ENCODE results near the gene DMAC2L. TPM values are rescaled to one million over a fixed set of nuclear protein-coding genes. Genes with fewer than 3 reads are reported as not detected.

The DMAC2L gene
- total RNA-seq, 1 experiment from 2014 or later, result 14.0 TPM

DNA sequence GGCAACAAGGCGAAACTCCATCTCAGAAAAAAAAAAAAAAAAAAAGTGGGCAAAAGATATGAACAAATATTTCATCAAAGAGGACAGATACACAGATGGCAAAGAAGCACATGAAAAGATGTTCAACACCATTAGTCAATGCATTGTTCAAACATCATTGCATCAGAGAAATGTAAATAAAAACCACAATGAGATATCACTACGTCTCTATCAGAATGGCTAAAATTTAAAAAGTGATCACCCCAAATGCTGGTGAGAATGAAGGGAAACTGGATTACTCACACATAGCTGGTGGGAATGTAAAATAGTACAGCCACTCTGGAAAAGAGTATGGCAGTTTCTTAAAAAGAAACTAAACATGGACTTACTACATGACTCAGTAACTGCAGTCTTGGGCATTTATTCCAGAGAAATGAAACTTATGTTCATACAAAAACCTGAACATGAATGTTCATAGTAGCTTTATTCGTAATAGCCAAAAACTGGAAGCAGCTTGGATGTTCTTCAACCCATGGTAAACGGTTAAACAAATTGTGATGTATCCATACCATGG, 3.7 kb upstream of the DMAC2L start:
- H3K4me3 ChIP-seq (ENCODE audit: low read depth in 2 of 2, low read length in 2 of 2), result no peak overlapping the region
- DNase-seq (ENCODE audit: low read depth, low spot score) (no peak), ATAC-seq (no peak)
- in situ Hi-C loops (cut with HindIII; ENCODE audit: low pct_unique_long_range_greater_than_20kb, low sequenced_read_pairs) (no loop called here), intact Hi-C loops (cut with micrococcal nuclease; ENCODE audit: unreplicated experiment) (no loop called here)
- TF ChIP-seq, protein P1, sequence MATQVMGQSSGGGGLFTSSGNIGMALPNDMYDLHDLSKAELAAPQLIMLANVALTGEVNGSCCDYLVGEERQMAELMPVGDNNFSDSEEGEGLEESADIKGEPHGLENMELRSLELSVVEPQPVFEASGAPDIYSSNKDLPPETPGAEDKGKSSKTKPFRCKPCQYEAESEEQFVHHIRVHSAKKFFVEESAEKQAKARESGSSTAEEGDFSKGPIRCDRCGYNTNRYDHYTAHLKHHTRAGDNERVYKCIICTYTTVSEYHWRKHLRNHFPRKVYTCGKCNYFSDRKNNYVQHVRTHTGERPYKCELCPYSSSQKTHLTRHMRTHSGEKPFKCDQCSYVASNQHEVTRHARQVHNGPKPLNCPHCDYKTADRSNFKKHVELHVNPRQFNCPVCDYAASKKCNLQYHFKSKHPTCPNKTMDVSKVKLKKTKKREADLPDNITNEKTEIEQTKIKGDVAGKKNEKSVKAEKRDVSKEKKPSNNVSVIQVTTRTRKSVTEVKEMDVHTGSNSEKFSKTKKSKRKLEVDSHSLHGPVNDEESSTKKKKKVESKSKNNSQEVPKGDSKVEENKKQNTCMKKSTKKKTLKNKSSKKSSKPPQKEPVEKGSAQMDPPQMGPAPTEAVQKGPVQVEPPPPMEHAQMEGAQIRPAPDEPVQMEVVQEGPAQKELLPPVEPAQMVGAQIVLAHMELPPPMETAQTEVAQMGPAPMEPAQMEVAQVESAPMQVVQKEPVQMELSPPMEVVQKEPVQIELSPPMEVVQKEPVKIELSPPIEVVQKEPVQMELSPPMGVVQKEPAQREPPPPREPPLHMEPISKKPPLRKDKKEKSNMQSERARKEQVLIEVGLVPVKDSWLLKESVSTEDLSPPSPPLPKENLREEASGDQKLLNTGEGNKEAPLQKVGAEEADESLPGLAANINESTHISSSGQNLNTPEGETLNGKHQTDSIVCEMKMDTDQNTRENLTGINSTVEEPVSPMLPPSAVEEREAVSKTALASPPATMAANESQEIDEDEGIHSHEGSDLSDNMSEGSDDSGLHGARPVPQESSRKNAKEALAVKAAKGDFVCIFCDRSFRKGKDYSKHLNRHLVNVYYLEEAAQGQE (IDR thresholded peaks at IDR 0.05; ENCODE audit: insufficient read depth in 1 of 2, low read depth in 2 of 2, low read length in 1 of 2), result no peak
- TF ChIP-seq POLR2AphosphoS5 (IDR thresholded peaks at IDR 0.05; ENCODE audit: low read depth, low read length), result no peak
- TF ChIP-seq SIN3A (IDR thresholded peaks at IDR 0.05; ENCODE audit: borderline replicate concordance, insufficient read depth, low read depth, low read length), result no peak
- TF ChIP-seq TCF7L2 (IDR thresholded peaks at IDR 0.05; ENCODE audit: low read depth, low read length), result no peak
- TF ChIP-seq, protein P2, sequence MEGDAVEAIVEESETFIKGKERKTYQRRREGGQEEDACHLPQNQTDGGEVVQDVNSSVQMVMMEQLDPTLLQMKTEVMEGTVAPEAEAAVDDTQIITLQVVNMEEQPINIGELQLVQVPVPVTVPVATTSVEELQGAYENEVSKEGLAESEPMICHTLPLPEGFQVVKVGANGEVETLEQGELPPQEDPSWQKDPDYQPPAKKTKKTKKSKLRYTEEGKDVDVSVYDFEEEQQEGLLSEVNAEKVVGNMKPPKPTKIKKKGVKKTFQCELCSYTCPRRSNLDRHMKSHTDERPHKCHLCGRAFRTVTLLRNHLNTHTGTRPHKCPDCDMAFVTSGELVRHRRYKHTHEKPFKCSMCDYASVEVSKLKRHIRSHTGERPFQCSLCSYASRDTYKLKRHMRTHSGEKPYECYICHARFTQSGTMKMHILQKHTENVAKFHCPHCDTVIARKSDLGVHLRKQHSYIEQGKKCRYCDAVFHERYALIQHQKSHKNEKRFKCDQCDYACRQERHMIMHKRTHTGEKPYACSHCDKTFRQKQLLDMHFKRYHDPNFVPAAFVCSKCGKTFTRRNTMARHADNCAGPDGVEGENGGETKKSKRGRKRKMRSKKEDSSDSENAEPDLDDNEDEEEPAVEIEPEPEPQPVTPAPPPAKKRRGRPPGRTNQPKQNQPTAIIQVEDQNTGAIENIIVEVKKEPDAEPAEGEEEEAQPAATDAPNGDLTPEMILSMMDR (IDR thresholded peaks at IDR 0.05), result no peak
- no peaks in the 10 kb centered on the region for H3K27me3 ChIP-seq (ENCODE audit: control insufficient read depth, insufficient read depth, low read length)
- ChIA-PET POLR2A (no interaction called here), CTCF (no interaction called here)
- peaks cover 3% of the 10 kb centered on the region; the same call in 1 of the 2 replicates for H3K4me1 ChIP-seq (ENCODE audit: control insufficient read depth, insufficient read depth, low read length)
- no TSS peak for BruUV-seq (replicated peaks)
- no peaks in the 10 kb centered on the region for H3K9me3 ChIP-seq (ENCODE audit: control insufficient read depth, insufficient read depth, low read depth, low read length)
- peaks cover 3% of the 10 kb centered on the region; the same call in 1 of the 2 replicates for H3K36me3 ChIP-seq (ENCODE audit: control insufficient read depth, insufficient read depth, low read length)
- H3K27ac ChIP-seq (ENCODE audit: low read length), result no peak overlapping the region

DNA sequence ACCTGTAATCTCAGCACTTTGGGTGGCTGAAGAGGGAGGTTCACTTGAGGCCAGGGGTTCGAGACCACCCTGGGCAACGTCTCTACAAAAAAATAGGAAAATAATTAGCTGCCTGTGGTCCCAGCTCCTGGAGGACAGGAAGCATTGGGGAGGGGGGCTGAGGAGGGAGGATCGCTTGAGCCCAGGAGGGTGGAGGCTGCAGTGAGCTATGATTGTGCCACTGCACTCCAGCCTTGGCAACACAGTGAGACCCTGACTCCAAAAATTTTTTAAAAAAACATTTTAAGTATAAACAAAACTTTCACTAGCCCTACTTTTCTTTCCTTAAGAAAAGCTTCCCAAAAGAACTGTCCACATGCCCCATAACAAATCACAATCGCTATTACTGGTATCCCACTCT, 1.7 kb upstream of the DMAC2L start:
- Histone ChIP-seq H3K4me3 (ENCODE audit: low read depth in 2 of 2, low read length in 2 of 2) (peak overlapping the region; percentile 81 to 88; a peak in 3 of 4 replicates), H3K36me3 (ENCODE audit: control insufficient read depth, insufficient read depth, low read length) (peaks cover 3% of the 10 kb centered on the region; the same call in 1 of the 2 replicates), H3K9me3 (ENCODE audit: control insufficient read depth, insufficient read depth, low read depth, low read length) (no peaks in the 10 kb centered on the region), H3K27ac (ENCODE audit: low read length) (no peak overlapping the region), H3K27me3 (ENCODE audit: control insufficient read depth, insufficient read depth, low read length) (no peaks in the 10 kb centered on the region), H3K4me1 (ENCODE audit: control insufficient read depth, insufficient read depth, low read length) (peaks cover 3% of the 10 kb centered on the region; the same call in 1 of the 2 replicates)
- POLR2A ChIA-PET, result no interaction called here
- in situ Hi-C loops (cut with HindIII; ENCODE audit: low pct_unique_long_range_greater_than_20kb, low sequenced_read_pairs), result no loop called here
- ATAC-seq (no peak), DNase-seq (ENCODE audit: low read depth, low spot score) (no peak)
- no TSS peak for BruUV-seq (replicated peaks)
- intact Hi-C loops (cut with micrococcal nuclease; ENCODE audit: unreplicated experiment), result no loop called here
- TF ChIP-seq TCF7L2 (IDR thresholded peaks at IDR 0.05; ENCODE audit: low read depth, low read length), result no peak
- TF ChIP-seq, protein P1 (IDR thresholded peaks at IDR 0.05; ENCODE audit: insufficient read depth in 1 of 2, low read depth in 2 of 2, low read length in 1 of 2), result no peak
- TF ChIP-seq POLR2AphosphoS5 (IDR thresholded peaks at IDR 0.05; ENCODE audit: low read depth, low read length), result no peak
- TF ChIP-seq, protein P2 (IDR thresholded peaks at IDR 0.05), result no peak
- no peak for TF ChIP-seq SIN3A (IDR thresholded peaks at IDR 0.05; ENCODE audit: borderline replicate concordance, insufficient read depth, low read depth, low read length)
- CTCF ChIA-PET, result no interaction called here
